Uterus (tissue), 2 donors: ENCODE measurements around the gene MBD5.

Source experiments
- POLR2A ChIP-seq, 2 donors: fragments of 450-650 bp; IDR thresholded peaks; one replicate each; pipeline ENCODE4 v1.6.1; 2016; ENCODE audit warnings: antibody characterized with exemption in 2 of 2, mild to moderate bottlenecking in 1 of 2, moderate library complexity in 1 of 2
- TF ChIP-seq, protein P1 (sequence below), 4 experiments: fragments of 200-600 bp in 2 of 4; fragments of 450-650 bp in 2 of 4; sonication (generic) in 2 of 4; IDR thresholded peaks; one replicate each; pipeline ENCODE4 v1.5.1; 2016 to 2019; ENCODE audit warnings: antibody characterized with exemption in 4 of 4, mild to moderate bottlenecking in 2 of 4, moderate library complexity in 1 of 4

DNA sequence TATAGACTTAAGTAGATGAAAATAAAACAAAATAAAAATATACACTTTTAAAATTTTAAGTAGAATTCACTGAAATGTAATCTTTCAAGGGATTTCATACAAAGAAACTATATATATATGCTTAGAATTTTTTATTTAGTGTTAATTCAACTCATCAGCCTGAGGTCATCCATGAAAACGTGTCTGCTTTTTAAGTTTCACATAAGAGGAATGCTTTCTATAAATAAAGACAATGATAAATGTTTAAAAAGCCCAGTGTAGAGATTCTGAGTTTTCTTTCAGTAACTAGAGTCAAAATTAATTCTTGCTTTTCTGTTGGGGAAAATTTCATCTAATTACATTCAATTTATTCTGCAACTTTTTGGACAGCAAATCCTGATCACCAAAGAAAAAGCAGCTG, 213.3 kb downstream of the MBD5 start:
- no peak for TF ChIP-seq POLR2A (IDR thresholded peaks at IDR 0.05)
- TF ChIP-seq, protein P1, sequence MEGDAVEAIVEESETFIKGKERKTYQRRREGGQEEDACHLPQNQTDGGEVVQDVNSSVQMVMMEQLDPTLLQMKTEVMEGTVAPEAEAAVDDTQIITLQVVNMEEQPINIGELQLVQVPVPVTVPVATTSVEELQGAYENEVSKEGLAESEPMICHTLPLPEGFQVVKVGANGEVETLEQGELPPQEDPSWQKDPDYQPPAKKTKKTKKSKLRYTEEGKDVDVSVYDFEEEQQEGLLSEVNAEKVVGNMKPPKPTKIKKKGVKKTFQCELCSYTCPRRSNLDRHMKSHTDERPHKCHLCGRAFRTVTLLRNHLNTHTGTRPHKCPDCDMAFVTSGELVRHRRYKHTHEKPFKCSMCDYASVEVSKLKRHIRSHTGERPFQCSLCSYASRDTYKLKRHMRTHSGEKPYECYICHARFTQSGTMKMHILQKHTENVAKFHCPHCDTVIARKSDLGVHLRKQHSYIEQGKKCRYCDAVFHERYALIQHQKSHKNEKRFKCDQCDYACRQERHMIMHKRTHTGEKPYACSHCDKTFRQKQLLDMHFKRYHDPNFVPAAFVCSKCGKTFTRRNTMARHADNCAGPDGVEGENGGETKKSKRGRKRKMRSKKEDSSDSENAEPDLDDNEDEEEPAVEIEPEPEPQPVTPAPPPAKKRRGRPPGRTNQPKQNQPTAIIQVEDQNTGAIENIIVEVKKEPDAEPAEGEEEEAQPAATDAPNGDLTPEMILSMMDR (IDR thresholded peaks at IDR 0.05), result no peak
